Activated CD8-positive, alpha-beta memory T cell treated with anti-CD3 and anti-CD28 coated beads, Interleukin-2, amount 10 ng/mL, durations not matched to agents 7 days and 5 days (primary cell): ENCODE data around the gene TIMP4. TPM values are rescaled to one million over a fixed set of nuclear protein-coding genes. Genes with fewer than 3 reads are reported as not detected.
A peak's percentile ranks its signal among the peaks of the same experiment; 100 is the strongest.

Source experiments
- ATAC-seq: fragments of 150-1000 bp; cut with Tn5 transposase; one replicate; pipeline ENCODE4 v1.10.0; 2021; ENCODE audit warnings: moderate library complexity
- CTCF ChIA-PET: fragments of 350-600 bp; sonication (Branson Sonifier 250); formaldehyde crosslinking; loops from one replicate; lab custom pipeline; 2021; ENCODE audit warnings: antibody characterized with exemption; lab: Charles Lee
- DNase-seq: peaks from one replicate; pipeline ENCODE4 v3.0.0-alpha.2; 2020
- H3K27ac Mint-ChIP-seq: one replicate; pipeline ENCODE4 v1.8.0; 2021; ENCODE audit warnings: mild to moderate bottlenecking, mixed read lengths
- H3K27me3 Mint-ChIP-seq: one replicate; pipeline ENCODE4 v1.8.0; 2021; ENCODE audit warnings: mixed read lengths
- H3K36me3 Mint-ChIP-seq: one replicate; pipeline ENCODE4 v1.8.0; 2021; ENCODE audit warnings: mild to moderate bottlenecking, mixed read lengths
- H3K4me1 Mint-ChIP-seq: one replicate; pipeline ENCODE4 v1.8.0; 2021; ENCODE audit warnings: mixed read lengths
- H3K4me3 Mint-ChIP-seq: one replicate; pipeline ENCODE4 v1.8.0; 2021; ENCODE audit warnings: mild to moderate bottlenecking, moderate library complexity, mixed read lengths
- H3K9me3 Mint-ChIP-seq: one replicate; pipeline ENCODE4 v1.8.0; 2022; ENCODE audit warnings: low read depth, mixed read lengths
- total RNA-seq, 2 experiments: library from RNA; stranded (reverse); gene quantifications; one replicate each; pipeline ENCODE4 v1.2.3, GENCODE V29; 2021

The TIMP4 gene
- total RNA-seq, 2 experiments from 2014 or later = not detected

DNA sequence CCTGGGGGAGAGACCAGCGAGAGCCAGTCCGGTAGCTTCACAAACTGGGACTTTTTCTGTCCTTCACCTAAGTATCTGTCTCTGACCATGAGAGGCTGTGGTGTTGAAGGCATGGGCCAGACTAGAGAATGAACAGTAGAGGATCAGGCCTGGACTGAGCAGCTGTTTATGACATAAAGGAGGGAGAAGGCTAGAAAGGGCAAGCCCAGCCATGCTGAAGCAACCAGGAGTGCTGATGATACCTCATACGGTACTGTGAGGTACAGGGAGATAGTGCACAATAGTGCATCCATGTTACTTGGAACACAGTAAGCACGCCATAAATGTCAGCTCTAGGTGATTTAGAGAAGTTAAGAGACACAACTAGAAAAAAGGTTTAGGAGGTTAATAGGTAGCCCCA is 22.6 kb upstream of the TIMP4 start:
- Mint-ChIP-seq H3K9me3 (no peaks in the 10 kb centered on the region), H3K36me3 (no peaks in the 10 kb centered on the region), H3K27ac (no peak overlapping the region), H3K4me3 (no peak overlapping the region), H3K4me1 (peaks cover 13% of the 10 kb centered on the region), H3K27me3 (no peaks in the 10 kb centered on the region)
- no peak for DNase-seq
- no peak for ATAC-seq
- CTCF ChIA-PET = interaction anchor here (1.4 kb wide), 2 partner anchors 46 to 298 kb away, joined by 5 to 7 read pairs; no protein-coding TSS in a partner anchor

DNA sequence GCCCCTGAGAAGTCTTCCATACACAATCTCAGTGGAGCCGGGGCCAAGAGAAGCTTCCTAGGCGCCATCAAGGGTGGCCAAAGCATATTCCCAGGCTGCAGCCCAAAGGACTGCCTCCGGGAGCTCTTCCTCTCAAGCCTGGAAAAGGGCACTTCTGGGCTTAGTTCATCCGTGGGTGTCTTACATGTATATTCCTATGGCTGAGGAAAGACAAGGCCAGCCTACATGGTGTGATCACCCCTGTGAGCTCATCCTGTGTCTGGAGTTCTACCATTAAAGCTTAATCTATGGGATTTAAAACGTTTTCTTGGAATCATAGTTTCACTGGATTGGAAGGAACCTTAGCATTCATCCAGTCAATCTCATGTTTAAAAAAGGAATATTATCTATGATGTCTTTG is 21.9 kb upstream of the TIMP4 start:
- Mint-ChIP-seq H3K4me1 (peaks cover 9% of the 10 kb centered on the region), H3K27me3 (no peaks in the 10 kb centered on the region), H3K36me3 (no peaks in the 10 kb centered on the region), H3K27ac (no peak overlapping the region), H3K4me3 (no peak overlapping the region), H3K9me3 (no peaks in the 10 kb centered on the region)
- CTCF ChIA-PET = interaction anchor here (1.4 kb wide), 1 partner anchor 299 kb away, joined by 7 read pairs; no protein-coding TSS in a partner anchor
- DNase-seq (no peak), ATAC-seq (no peak)

DNA sequence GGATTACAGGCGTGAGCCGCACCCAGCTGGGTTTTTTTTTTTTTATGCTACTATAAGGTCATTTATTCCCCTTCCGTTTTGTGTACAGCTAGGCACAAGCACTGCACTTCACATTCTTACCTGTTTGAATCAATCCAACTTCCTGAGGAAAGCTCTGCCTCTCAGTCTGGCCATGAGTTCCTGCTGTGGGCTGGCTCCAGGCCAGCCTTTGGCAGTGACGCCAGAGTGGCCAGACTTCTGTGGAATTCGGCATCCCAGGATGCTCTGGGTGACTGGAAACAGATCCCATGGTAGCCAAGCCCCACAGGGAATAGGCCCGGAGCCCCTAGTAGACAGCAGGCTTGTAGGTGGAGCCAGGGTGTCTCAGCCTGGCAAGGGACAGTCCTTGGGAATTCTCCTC is 21.5 kb upstream of the TIMP4 start:
- no peak overlapping the region for H3K4me3 Mint-ChIP-seq
- H3K4me1 Mint-ChIP-seq = peaks cover 8% of the 10 kb centered on the region
- H3K27ac Mint-ChIP-seq = no peak overlapping the region
- H3K9me3 Mint-ChIP-seq = no peaks in the 10 kb centered on the region
- ATAC-seq = no peak
- DNase-seq = no peak
- CTCF ChIA-PET = interaction anchor here (1.1 to 5.5 kb wide), 3 partner anchors 14 to 299 kb away, joined by 4 to 25 read pairs (median 10); no protein-coding TSS in a partner anchor
- no peaks in the 10 kb centered on the region for H3K36me3 Mint-ChIP-seq
- H3K27me3 Mint-ChIP-seq = no peaks in the 10 kb centered on the region

DNA sequence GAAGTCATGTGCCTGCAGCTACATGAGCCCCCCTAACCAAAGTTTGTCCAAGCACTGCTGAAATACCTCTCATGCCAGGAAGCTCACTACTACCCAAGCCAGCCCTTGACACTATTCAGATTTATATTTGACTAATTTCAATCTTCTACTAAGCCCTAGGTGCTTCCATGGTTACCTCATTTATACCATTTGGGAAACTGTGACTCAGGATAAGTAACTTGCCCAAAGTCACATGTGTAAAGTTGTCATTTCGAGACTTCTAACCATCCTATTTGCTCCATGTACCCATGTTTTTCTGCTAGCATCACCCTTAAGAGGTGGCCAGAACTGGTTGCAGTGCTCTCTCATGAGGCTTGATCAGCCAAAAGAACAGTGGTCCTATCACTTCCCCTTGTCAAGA is 20.7 kb upstream of the TIMP4 start:
- H3K36me3 Mint-ChIP-seq = peaks cover 2% of the 10 kb centered on the region
- H3K27me3 Mint-ChIP-seq = no peaks in the 10 kb centered on the region
- DNase-seq (no peak), ATAC-seq (no peak)
- H3K27ac Mint-ChIP-seq = no peak overlapping the region
- peaks cover 6% of the 10 kb centered on the region for H3K4me1 Mint-ChIP-seq
- H3K9me3 Mint-ChIP-seq = peaks cover 2% of the 10 kb centered on the region
- CTCF ChIA-PET = interaction anchor here (1.1 to 5.5 kb wide), 4 partner anchors 15 to 300 kb away, joined by 3 to 25 read pairs (median 7); no protein-coding TSS in a partner anchor
- no peak overlapping the region for H3K4me3 Mint-ChIP-seq

DNA sequence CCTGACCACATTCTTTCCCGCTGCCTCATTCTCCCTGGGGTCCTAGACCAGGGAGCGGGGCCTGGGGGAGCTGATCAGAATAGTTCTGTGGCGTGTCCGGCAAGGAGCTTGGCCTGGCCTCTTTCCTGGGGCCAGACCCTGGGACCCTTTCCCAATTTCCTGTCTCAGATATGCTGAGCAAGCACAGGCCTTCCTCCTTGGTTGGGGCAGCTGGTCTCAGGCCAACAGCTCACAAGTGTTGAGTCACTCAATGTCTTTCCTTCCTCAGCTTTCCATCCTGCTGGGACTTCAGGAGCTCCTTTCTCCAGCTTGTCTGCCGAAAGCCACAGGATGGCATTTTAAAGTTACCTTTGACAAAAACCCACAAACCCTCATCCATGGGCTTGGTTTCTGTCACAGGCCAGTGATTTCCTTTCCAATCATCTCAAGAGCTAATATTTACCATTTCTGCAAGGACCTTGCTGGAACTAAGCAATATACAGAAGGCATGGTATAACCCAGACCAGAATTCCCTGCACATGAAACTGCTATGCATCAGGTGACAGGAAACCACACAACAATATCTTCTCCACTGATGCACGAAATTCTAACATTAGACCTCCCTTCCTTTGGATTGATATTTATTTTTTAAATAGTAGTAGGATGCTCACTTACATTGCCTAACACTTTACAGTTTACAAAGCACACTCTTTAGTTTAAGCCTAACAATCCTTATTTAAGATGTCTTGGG is 19.5 kb upstream of the TIMP4 start:
- Mint-ChIP-seq H3K27me3 (no peaks in the 10 kb centered on the region), H3K27ac (no peak overlapping the region), H3K9me3 (peaks cover 8% of the 10 kb centered on the region), H3K4me3 (no peak overlapping the region), H3K36me3 (peaks cover 7% of the 10 kb centered on the region), H3K4me1 (peaks cover 6% of the 10 kb centered on the region)
- CTCF ChIA-PET = interaction anchor here (1.1 to 5.5 kb wide), 9 partner anchors 9 to 301 kb away, joined by 3 to 53 read pairs (median 5); no protein-coding TSS in a partner anchor
- ATAC-seq = no peak
- no peak for DNase-seq

DNA sequence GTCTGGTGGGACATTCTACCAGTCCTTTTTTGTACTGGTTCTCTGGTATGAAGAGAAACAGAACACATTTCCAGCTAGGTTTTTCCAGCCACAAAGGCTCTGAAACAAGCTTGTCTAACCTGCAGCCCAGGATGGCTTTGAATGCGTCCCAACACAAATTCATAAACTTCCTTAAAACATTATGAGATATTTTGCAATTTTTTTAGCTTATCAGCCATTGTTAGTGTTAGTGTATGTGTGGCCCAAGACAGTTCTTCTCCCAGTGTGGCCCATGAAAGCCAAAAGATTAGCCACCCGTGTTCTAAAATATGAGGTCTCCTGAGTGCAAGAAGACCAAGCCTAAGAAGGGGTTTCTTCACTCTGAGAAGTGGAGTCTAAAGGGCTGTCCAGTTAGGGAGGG is 18.4 kb upstream of the TIMP4 start:
- CTCF ChIA-PET = interaction anchor here (1.1 to 5.5 kb wide), 12 partner anchors 7 to 307 kb away, joined by 3 to 53 read pairs (median 8); partner anchors contain the start of gene TSEN2
- Mint-ChIP-seq H3K4me1 (peaks cover 6% of the 10 kb centered on the region), H3K36me3 (peaks cover 7% of the 10 kb centered on the region), H3K4me3 (no peak overlapping the region), H3K27me3 (no peaks in the 10 kb centered on the region), H3K9me3 (peaks cover 14% of the 10 kb centered on the region), H3K27ac (no peak overlapping the region)
- ATAC-seq (no peak), DNase-seq (no peak)

DNA sequence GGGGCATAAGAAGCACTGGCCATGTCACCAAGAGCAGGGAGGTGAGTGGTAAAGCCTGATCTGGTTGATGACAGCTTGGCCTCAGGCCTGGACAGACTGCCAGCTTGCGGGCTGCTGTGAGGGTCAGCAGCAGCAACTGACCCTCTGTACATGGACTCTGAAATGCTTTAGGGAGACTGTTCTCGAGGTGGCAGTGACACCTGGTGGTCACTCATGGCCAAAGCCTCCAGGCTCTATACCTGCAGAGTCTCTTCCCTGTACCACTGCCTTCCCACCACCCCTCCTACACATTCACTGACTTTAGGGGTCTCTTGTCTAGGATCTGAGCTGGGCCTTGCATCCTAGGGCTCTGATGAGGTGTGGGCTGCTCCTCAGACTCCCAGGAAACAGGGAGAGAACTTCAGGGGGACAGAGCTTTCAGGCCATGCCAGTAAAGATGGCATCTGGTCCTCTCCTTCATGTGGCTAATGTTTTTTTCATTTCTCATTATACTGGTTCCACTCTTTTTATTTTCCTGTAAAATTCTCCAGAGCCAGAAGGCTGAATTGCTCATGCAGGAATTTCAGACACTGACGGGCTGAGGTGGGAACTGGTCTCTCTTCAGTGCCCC is 17.2 kb upstream of the TIMP4 start:
- peak; percentile 59 for DNase-seq
- CTCF ChIA-PET = interaction anchor here (0.6 to 5.5 kb wide), 18 partner anchors 8 to 349 kb away, joined by 3 to 53 read pairs (median 4); partner anchors contain the start of genes TAMM41 and TSEN2

DNA sequence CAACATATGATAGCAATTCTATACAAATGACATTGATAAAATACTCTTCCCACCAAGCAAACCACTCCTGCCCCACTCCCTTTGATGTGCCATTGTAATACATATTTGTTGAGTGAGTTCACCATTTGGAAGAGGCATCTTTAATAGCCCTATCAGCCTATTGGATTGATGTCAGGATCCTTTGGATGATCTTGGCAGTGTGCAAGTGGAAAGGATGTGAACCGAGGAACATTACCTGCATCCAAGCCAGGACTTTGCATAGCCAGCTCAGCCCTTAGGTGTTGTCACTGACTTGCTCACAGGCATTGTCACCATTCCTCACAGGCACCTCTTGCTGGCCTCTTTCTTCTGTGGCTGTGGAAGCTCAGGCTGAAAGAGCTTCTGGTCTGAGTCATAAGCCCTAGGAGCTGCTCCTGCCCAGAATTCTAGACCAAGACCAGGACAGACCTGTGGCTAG is 16.5 kb upstream of the TIMP4 start:
- no peak for ATAC-seq

More for the DNA sequence above, 17.2 kb upstream of the TIMP4 start:
- Mint-ChIP-seq H3K27ac (no peak overlapping the region), H3K4me3 (no peak overlapping the region), H3K4me1 (peaks cover 6% of the 10 kb centered on the region), H3K27me3 (peaks cover under 1% of the 10 kb centered on the region), H3K9me3 (peaks cover 18% of the 10 kb centered on the region), H3K36me3 (peaks cover 7% of the 10 kb centered on the region)
- peak; percentile 67 for ATAC-seq

DNA sequence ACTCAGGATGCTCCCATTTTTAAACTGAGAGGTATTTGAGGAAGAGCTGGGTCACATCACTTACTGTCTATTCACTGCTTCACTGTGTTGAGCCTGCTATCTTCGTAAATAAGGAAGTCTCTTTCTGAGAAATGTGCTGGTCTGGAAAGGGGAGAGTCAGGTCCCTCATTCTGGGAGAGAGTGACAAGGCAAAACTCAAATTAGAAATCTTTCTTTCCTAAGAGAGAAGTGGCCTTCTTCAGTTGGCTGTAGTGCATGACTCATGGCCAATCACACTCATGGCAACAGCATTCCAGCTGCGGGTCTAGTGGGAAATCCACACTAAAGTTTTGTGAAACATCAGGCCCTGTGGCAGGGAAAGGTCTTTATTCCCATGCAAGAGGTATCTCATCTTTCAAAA is 11.5 kb upstream of the TIMP4 start:
- Mint-ChIP-seq H3K4me1 (no peaks in the 10 kb centered on the region), H3K27ac (no peak overlapping the region), H3K9me3 (peaks cover 18% of the 10 kb centered on the region), H3K27me3 (peaks cover 11% of the 10 kb centered on the region), H3K4me3 (no peak overlapping the region), H3K36me3 (peaks cover 7% of the 10 kb centered on the region)
- no peak for ATAC-seq
- CTCF ChIA-PET = interaction anchor here (0.9 to 1.1 kb wide), 2 partner anchors 24 to 153 kb away, joined by 3 read pairs; no protein-coding TSS in a partner anchor
- no peak for DNase-seq

More for the DNA sequence above, 16.5 kb upstream of the TIMP4 start:
- peaks cover 18% of the 10 kb centered on the region for H3K9me3 Mint-ChIP-seq
- H3K36me3 Mint-ChIP-seq = peaks cover 7% of the 10 kb centered on the region
- CTCF ChIA-PET = interaction anchor here (0.8 to 5.5 kb wide), 11 partner anchors 9 to 329 kb away, joined by 3 to 53 read pairs (median 9); partner anchors contain the start of gene TAMM41
- H3K4me3 Mint-ChIP-seq = no peak overlapping the region
- H3K4me1 Mint-ChIP-seq = peaks cover 6% of the 10 kb centered on the region
- H3K27ac Mint-ChIP-seq = no peak overlapping the region
- DNase-seq = no peak
- H3K27me3 Mint-ChIP-seq = peaks cover 2% of the 10 kb centered on the region

DNA sequence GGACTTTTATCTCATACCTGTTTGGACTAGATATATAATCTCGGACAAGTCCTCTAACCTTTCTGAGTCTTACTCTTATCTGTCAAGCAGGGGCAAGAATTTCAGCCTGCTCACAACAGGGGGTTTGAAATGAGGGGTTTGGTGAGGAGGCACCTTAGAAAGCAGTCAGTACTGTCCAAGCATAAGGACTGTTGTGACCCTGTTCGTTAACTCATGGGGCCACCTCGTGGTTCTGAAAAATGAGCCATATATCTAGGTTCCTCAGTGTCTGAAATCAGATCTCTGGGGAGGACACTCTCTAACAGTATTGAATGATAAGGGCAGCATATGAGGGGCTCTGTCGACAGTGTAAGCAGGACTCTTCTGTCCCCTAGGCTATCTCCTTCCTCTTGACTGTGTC is 7.2 kb upstream of the TIMP4 start:
- H3K36me3 Mint-ChIP-seq = no peaks in the 10 kb centered on the region
- no peak overlapping the region for H3K4me3 Mint-ChIP-seq
- ATAC-seq = no peak
- no peak for DNase-seq
- H3K27me3 Mint-ChIP-seq = peaks cover 29% of the 10 kb centered on the region
- H3K4me1 Mint-ChIP-seq = no peaks in the 10 kb centered on the region
- CTCF ChIA-PET = no interaction called here
- no peaks in the 10 kb centered on the region for H3K9me3 Mint-ChIP-seq
- H3K27ac Mint-ChIP-seq = no peak overlapping the region

DNA sequence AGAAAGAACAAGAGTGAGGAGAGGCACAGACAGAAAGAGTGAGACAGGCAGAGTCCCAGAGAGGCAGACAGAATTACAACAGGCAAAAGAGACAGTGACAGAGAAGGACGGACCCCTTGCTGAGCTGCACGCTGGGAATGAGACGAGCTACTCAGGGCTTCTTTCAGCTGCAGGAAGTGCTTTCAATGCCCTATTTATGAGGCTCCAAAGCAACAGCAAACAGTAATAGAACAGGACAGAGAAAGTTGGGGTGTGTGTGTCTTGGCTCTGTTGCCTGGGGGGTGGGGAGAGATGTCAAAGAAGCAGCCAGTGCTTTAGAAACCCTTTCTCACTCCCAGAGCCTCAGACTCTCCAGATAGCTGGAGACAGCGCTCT is 502 bp upstream of the TIMP4 start:
- Mint-ChIP-seq H3K9me3 (no peaks in the 10 kb centered on the region), H3K27me3 (peaks cover 38% of the 10 kb centered on the region), H3K4me1 (no peaks in the 10 kb centered on the region), H3K36me3 (no peaks in the 10 kb centered on the region), H3K4me3 (no peak overlapping the region), H3K27ac (no peak overlapping the region)
- ATAC-seq = no peak
- CTCF ChIA-PET = no interaction called here
- DNase-seq = no peak

DNA sequence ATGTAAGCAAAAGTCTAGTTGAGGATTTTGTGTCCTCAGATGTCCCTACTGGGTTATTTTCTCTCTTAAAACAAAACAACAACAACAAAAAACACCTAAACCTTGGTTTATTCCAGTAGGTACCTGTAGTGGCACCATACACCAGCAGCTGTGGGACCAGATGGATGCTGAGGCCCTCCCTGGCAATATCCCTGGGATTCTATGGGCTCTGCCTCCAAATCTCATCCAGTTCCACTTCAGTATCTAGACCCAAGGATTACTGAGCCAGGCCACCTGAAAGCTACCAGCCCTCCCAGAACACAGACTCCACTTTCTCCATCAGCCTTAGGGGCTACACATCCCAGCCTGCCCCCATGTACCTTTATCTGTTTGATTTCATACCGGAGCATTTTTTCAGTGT is 1.7 kb downstream of the TIMP4 start:
- Mint-ChIP-seq H3K9me3 (no peaks in the 10 kb centered on the region), H3K36me3 (no peaks in the 10 kb centered on the region), H3K27ac (no peak overlapping the region), H3K27me3 (peaks cover 31% of the 10 kb centered on the region), H3K4me3 (no peak overlapping the region), H3K4me1 (no peaks in the 10 kb centered on the region)
- ATAC-seq (no peak), DNase-seq (no peak)
- CTCF ChIA-PET = no interaction called here

DNA sequence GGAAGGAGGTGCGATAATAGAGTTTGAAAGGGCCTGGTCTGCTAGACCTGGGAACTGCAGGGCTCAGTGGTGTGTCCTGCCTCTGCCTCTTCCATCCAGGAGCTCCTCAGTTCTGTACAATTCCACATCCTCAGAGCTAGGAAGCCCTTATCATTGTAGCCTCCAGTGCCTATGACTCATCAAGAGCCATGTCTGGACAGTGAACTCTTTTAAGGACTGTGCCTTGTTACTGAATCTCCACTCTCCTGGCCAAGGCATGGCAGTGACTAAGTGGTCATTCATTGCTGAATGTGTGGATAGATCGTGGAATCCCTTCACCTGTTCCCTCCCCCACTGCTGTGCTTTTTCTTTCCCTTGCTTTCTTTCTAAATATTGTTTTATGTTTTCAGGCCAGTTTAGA is 2.9 kb downstream of the TIMP4 start:
- CTCF ChIA-PET = no interaction called here
- DNase-seq (no peak), ATAC-seq (no peak)
- no peak overlapping the region for H3K4me3 Mint-ChIP-seq
- H3K4me1 Mint-ChIP-seq = no peaks in the 10 kb centered on the region
- no peak overlapping the region for H3K27ac Mint-ChIP-seq
- no peaks in the 10 kb centered on the region for H3K9me3 Mint-ChIP-seq
- peaks cover 31% of the 10 kb centered on the region for H3K27me3 Mint-ChIP-seq
- H3K36me3 Mint-ChIP-seq = no peaks in the 10 kb centered on the region
